Stimulated activated CD4-positive, alpha-beta T cell treated with anti-CD3 and anti-CD28 coated beads, Interleukin-1b, Interleukin-23, amount 100 ng/mL, for 1 hour (primary cell): ENCODE results near the gene HES6.
A peak's percentile ranks its signal among the peaks of the same experiment; 100 is the strongest.

Experiments
- DNase-seq, 2 donors: peaks; one replicate each; pipeline ENCODE4 v3.0.0-alpha.2; 2020; ENCODE audit warnings: low read depth in 2 of 2

Gene HES6, protein sequence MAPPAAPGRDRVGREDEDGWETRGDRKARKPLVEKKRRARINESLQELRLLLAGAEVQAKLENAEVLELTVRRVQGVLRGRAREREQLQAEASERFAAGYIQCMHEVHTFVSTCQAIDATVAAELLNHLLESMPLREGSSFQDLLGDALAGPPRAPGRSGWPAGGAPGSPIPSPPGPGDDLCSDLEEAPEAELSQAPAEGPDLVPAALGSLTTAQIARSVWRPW

GRCh38 chr2:238239863-238240756 lies at the start of gene HES6:
HES6 (minus strand) TSS chr2:238240038; CDS start chr2:238239905, 133 bp downstream.
- peak; percentile 33 to 50 for DNase-seq

- no peak for DNase-seq
These were observed 49.7 kb upstream of the HES6 start for GRCh38 chr2:238289574-238289973.

GRCh38 chr2:238288650-238289573 lies 49.1 kb upstream of the HES6 start:
- peak; percentile 91 to 96 for DNase-seq

GRCh38 chr2:238287737-238288649 lies 48.2 kb upstream of the HES6 start, which contains the start of gene PER2:
PER2 (minus strand) TSS chr2:238288610; CDS start chr2:238277936, 10,674 bp downstream.
- DNase-seq = no peak

DNA sequence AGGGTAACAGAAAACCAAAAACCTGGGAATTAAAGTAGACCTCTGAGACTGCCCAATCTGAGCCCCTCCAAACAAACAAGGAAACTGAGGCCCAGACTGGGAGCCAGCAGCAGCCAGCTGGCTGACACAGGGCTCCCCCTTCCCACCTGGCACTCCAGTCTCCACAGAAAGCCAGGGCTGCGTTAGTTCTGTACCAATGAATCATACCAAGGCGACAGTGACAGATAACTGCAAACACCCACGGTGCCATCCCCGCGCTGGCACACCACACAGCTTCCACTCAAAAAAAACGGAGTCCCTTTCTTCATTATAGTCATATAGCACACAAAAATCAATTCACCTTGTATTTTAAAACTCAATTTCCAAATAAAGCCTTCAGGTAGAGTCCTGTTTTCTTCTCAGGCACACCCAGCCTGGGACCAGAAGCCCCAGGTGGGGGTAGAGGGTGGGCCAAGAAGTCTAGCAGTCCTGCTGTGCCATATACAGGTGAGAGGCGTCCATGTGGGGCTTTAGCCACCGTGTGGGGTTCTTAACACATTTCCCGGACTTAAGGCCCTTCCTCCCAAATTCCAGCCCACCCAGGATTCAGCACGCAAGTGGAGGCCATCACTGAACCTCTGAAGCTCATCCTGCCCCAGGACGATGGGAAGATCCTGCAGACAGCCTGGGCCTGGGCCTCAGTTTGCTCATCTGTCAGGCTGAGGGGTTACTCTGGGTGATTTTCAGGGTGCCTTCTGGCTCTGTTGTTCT lies 47.3 kb upstream of the HES6 start:
- no peak for DNase-seq

GRCh38 chr2:238286551-238286950 lies 46.7 kb upstream of the HES6 start:
- no peak for DNase-seq

DNA sequence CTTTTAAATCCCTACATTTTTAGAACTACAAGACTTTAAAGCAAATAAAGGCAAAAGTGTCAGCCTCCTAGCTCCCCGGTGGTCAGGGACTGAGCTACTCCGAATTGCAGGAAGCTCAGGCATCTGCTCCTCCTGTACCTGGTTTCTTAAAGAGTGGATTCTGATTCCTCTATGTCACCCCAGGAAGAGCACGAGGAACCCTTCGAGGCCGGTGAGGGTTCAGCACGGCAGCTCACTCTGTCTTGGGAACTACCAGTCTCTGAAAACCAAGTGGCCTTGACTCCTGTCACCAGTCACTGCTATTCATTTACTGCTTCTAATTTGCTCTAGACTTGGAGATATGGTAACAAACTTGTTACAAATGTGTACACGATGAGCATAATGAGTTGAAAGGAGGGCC lies 46.3 kb upstream of the HES6 start:
- DNase-seq = no peak

GRCh38 chr2:238285653-238286082 lies 45.8 kb upstream of the HES6 start:
- DNase-seq = no peak

DNA sequence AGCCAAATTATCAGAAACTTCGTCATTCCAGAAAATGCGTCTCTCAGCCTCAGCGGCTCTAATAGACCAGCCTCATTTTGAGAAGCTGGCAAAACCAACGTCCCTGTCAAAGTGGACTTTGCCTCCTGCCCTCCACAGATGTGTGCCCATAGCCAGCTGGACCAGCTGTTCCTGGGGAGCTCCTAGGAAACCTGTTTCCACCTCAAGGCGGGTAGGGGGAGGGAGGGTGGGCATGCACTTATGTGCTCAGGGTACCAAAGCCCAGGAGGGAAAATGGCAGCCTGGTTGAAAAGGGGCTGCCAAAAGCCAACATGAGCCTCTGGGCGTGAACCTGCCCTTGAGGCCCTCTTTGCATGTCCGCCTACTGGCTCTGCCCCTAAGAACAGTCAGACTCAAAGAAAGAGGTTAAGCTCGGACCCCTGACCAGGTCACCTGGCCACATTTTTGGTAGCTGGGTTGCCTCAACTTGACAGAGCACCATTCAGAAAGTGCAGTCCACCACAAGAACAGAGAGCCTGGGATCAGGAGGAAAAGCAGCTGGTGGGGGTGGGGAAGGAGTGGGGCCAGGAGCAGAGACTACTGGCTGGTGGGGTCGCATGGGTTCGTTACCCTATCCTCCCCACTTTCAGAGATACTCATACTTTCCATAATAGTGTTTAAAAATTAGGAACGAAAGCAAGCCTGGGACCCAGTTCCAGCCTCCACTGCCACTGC lies 45.1 kb upstream of the HES6 start:
- DNase-seq = no peak

DNA sequence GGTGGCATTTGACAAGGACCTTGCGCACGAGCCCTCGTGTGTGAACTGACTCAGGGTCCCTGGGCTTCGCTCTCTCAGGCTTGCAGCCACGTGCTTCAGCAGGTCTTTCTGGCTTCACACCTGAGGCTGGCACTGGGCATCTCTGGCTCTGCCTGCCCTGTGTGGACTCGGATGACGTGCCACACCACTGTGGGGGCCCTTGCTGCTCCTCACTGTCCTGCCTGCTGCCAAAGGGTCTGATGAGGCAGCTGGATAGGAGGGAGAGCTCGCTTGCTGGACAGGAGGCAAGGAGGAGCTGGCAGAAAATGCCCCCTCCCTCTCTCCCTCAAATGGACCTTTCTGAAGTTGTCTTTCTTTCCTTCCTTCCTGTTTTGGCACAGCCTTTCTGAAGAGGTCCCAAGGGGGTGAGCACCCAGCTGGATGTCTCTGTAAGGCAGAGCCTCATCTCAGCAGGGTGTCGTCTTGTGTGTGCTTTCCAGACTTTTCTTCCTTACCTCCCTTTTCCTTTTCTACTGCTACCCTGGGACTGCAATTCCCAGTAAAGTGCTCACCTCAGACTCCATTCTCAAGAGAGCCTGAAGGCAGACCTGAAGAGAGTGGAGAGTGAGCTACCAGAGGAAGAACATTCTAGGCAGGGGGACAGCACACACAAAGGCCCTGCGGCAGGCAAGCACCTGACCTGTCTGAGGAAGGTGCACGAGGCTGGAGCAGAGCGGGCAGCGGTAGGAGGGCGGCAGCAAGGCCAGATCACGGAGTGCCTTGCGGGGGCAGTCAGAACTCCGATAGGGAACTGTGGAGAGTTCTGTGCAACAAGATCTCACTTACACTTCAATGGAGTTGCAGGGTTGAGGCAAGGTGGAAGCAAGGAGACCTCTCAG lies 43.3 kb upstream of the HES6 start:
- DNase-seq = no peak

DNA sequence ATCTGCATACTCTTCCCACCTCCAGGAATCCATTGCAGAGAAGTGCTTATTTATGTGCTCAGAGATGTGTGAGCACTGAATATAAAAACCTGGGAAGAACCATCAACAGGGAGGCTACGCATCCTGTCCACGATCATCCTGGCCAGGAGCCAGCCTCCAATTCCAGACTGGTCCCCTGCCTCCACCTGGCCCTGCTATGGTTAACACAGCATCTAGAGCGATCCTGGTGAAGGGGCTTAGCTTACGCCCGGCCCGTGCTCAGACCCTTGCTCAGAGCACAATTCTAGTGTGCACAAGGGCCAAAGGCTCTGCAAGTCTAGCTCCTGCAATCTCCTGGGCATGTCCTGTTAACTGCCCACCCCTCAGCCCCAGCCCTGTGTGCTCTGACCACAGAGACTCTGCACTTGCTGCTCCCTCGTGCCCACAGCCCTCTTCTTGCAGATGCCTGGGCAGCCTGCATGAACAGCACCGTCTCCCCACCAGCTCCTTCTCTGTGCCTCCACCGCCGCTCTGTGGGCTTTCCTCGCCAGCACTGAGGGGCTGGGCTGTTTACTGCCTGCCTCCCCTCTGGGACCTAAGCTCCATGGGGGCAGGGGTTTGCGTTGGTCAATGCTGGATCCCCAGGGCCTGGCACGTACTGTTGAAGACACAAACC lies 42.1 kb upstream of the HES6 start:
- DNase-seq = no peak

GRCh38 chr2:238280083-238280825 lies 40.4 kb upstream of the HES6 start:
- DNase-seq = no peak

- no peak for DNase-seq
These were observed 39.5 kb upstream of the HES6 start for GRCh38 chr2:238279324-238279682.

- no peak for DNase-seq
These were observed 38.9 kb upstream of the HES6 start for GRCh38 chr2:238278626-238279323.

DNA sequence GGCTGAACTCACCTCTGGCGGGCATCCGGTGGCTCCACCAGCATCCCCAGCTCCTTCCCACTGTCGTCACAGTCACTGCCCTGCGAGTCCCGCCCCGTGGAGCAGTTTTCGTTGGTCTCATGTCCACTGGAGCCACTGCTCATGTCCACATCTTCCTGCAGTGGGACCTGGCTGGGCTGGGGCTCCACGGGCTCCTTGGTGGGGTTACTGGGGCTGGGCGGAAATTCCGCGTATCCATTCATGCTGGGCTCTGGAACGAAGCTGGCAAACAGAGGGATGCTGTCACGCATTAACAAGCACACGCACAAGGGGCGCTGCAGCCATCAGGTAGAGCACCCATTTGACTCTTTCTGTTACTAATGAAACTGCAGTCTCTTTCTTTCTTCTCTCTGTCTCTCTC lies 37.9 kb upstream of the HES6 start:
- no peak for DNase-seq

DNA sequence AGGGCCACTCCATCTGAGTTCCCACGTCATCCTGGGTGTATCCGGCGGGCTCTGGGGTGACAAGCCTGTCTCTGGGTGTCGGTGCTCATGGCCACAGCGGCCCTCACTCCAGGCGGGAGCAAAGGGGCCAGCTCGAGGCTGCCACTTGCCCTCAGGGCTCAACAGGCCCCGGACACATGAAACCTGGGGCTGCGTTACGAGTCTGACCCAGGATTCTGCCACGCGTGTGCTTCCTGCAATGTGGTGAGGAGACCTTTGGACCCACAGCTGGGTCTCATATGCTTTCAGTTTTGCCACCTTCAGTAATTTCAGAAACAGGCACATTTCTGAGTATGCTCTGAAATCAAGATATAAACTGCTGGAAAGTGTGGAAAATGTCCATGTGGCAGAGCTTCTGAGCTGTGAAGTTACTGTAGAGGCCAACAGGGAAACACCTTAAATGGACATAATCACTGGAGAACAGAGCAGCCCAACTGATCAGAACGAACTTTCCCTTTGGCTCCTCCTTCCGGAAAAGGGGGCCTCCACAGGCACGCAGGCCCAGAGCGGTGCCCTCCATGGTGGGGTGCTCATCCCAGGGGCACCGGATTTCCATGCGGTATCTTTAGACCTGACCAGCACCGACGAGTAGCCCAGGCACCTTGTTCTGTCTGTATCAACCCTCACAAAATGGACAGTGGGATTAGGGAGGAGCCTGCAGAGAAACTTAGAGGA lies 34.5 kb upstream of the HES6 start:
- DNase-seq = no peak
